Activated T-helper 1 cell treated with anti-CD3 and anti-CD28 coated beads, Interleukin-12 subunit alpha, Interleukin-12 subunit beta, Interleukin-2, Interleukin-4 antibody, amounts not matched to agents 30 ng/mL and 10 ng/mL and 1 ng/mL, durations not matched to agents 14 hours and 24 hours and 36 hours (primary cell): Measurements from ENCODE around the gene AP1M2. TPM values are rescaled to one million over a fixed set of nuclear protein-coding genes. Genes with fewer than 3 reads are reported as not detected.

Experiments
- DNase-seq: peaks from one replicate; pipeline ENCODE4 v3.0.0; 2021; ENCODE audit warnings: low spot score
- H3K27ac Mint-ChIP-seq: one replicate; pipeline ENCODE4 v1.8.0; 2021; ENCODE audit warnings: mild to moderate bottlenecking, mixed read lengths
- H3K27me3 Mint-ChIP-seq: one replicate; pipeline ENCODE4 v1.8.0; 2022; ENCODE audit warnings: mild to moderate bottlenecking, moderate library complexity, mixed read lengths; ENCODE audit not compliant: insufficient read depth
- H3K36me3 Mint-ChIP-seq: one replicate; pipeline ENCODE4 v1.8.0; 2021; ENCODE audit warnings: low read depth, mixed read lengths
- H3K4me1 Mint-ChIP-seq: one replicate; pipeline ENCODE4 v1.8.0; 2021; ENCODE audit warnings: low read depth, mixed read lengths
- H3K4me3 Mint-ChIP-seq: one replicate; pipeline ENCODE4 v1.8.0; 2021; ENCODE audit warnings: mild to moderate bottlenecking, moderate library complexity, mixed read lengths
- H3K9me3 Mint-ChIP-seq: one replicate; pipeline ENCODE4 v1.8.0; 2021; ENCODE audit warnings: mixed read lengths
- intact Hi-C: fragments of 100-400 bp; cut with micrococcal nuclease; formaldehyde crosslinking; loops from one replicate; pipeline ENCODE4 v1.15.1; 2024
- total RNA-seq: library from RNA; stranded (reverse); gene quantifications from 2 replicates; pipeline ENCODE4 v1.2.3, GENCODE V29; 2022

AP1M2 gene
- total RNA-seq, 1 donor from 2014 or later, result not detected

GRCh38 chr19:10566658-10567410, 20.3 kb downstream of the AP1M2 start:
- no peaks in the 10 kb centered on the region for H3K9me3 Mint-ChIP-seq
- H3K4me3 Mint-ChIP-seq, result peak overlapping the region; percentile 95
- peaks cover 22% of the 10 kb centered on the region for H3K36me3 Mint-ChIP-seq
- DNase-seq, result peak; percentile 65
- peaks cover 40% of the 10 kb centered on the region for H3K4me1 Mint-ChIP-seq
- intact Hi-C loops, result loop anchor here (1.0 to 5.0 kb wide), 11 partner anchors 87 to 530 kb away; partner anchors contain the start of genes CARM1, DNMT1, ICAM1 and ILF3
- no peaks in the 10 kb centered on the region for H3K27me3 Mint-ChIP-seq
- H3K27ac Mint-ChIP-seq, result peak overlapping the region; percentile 96

- no peak for DNase-seq
- H3K36me3 Mint-ChIP-seq, result peaks cover 27% of the 10 kb centered on the region
- intact Hi-C loops, result loop anchor here (1.0 to 5.0 kb wide), 11 partner anchors 88 to 531 kb away; partner anchors contain the start of genes CARM1, DNMT1, ICAM1 and ILF3
- H3K4me1 Mint-ChIP-seq, result peaks cover 45% of the 10 kb centered on the region
- H3K27ac Mint-ChIP-seq, result peak overlapping the region; percentile 96
- H3K9me3 Mint-ChIP-seq, result no peaks in the 10 kb centered on the region
- no peaks in the 10 kb centered on the region for H3K27me3 Mint-ChIP-seq
- peak overlapping the region; percentile 95 for H3K4me3 Mint-ChIP-seq
These were observed 20.8 kb downstream of the AP1M2 start for GRCh38 chr19:10566408-10566657.

- peak; percentile 100 for DNase-seq
- Mint-ChIP-seq H3K4me3 (peak within 1 kb of the TSS; percentile 95), H3K36me3 (peaks cover 31% of the 10 kb centered on the region), H3K4me1 (peaks cover 48% of the 10 kb centered on the region), H3K27ac (peak within 1 kb of the TSS; percentile 96), H3K27me3 (no peaks in the 10 kb centered on the region), H3K9me3 (no peaks in the 10 kb centered on the region)
- intact Hi-C loops, result loop anchor here (1.0 to 5.0 kb wide), 12 partner anchors 89 to 532 kb away; partner anchors contain the start of genes CARM1, DNMT1, ICAM1 and ILF3
These were observed 21.3 kb downstream of the AP1M2 start, which contains the start of gene KRI1 for GRCh38 chr19:10565567-10566407. KRI1 (minus strand) TSS chr19:10566010; CDS start chr19:10565999, 11 bp downstream.

GRCh38 chr19:10565028-10565566, 22.0 kb downstream of the AP1M2 start:
- Mint-ChIP-seq H3K4me3 (peak overlapping the region; percentile 95), H3K36me3 (peaks cover 38% of the 10 kb centered on the region), H3K4me1 (peaks cover 48% of the 10 kb centered on the region), H3K9me3 (no peaks in the 10 kb centered on the region), H3K27me3 (no peaks in the 10 kb centered on the region), H3K27ac (peak overlapping the region; percentile 96)
- no peak for DNase-seq
- intact Hi-C loops, result loop anchor here (1.0 to 5.0 kb wide), 4 partner anchors 271 to 532 kb away; partner anchors contain the start of genes DNMT1, ICAM1 and TMED1

GRCh38 chr19:10562609-10563008, 24.5 kb downstream of the AP1M2 start:
- Mint-ChIP-seq H3K4me1 (peaks cover 39% of the 10 kb centered on the region), H3K9me3 (no peaks in the 10 kb centered on the region), H3K27me3 (no peaks in the 10 kb centered on the region), H3K36me3 (peaks cover 48% of the 10 kb centered on the region), H3K4me3 (no peak overlapping the region), H3K27ac (no peak overlapping the region)
- DNase-seq, result no peak
- intact Hi-C loops, result no loop called here

- Mint-ChIP-seq H3K4me1 (peaks cover 31% of the 10 kb centered on the region), H3K27ac (no peak overlapping the region), H3K4me3 (no peak overlapping the region), H3K36me3 (peaks cover 45% of the 10 kb centered on the region), H3K27me3 (no peaks in the 10 kb centered on the region), H3K9me3 (no peaks in the 10 kb centered on the region)
- intact Hi-C loops, result no loop called here
- DNase-seq, result no peak
These were observed 27.0 kb downstream of the AP1M2 start for GRCh38 chr19:10560154-10560553.

- Mint-ChIP-seq H3K27ac (no peak overlapping the region), H3K4me1 (peaks cover 46% of the 10 kb centered on the region), H3K9me3 (no peaks in the 10 kb centered on the region), H3K4me3 (no peak overlapping the region), H3K36me3 (peaks cover 54% of the 10 kb centered on the region), H3K27me3 (no peaks in the 10 kb centered on the region)
- no peak for DNase-seq
- intact Hi-C loops, result no loop called here
These were observed 29.4 kb downstream of the AP1M2 start for GRCh38 chr19:10557603-10558197.

GRCh38 chr19:10555610-10555973, 31.5 kb downstream of the AP1M2 start:
- DNase-seq, result no peak
- peaks cover 41% of the 10 kb centered on the region for H3K4me1 Mint-ChIP-seq
- peaks cover 52% of the 10 kb centered on the region for H3K36me3 Mint-ChIP-seq
- no peaks in the 10 kb centered on the region for H3K27me3 Mint-ChIP-seq
- H3K27ac Mint-ChIP-seq, result peak overlapping the region; percentile 68
- H3K4me3 Mint-ChIP-seq, result no peak overlapping the region
- intact Hi-C loops, result no loop called here
- no peaks in the 10 kb centered on the region for H3K9me3 Mint-ChIP-seq

- intact Hi-C loops, result loop anchor here (1.0 to 5.0 kb wide), 2 partner anchors 9 to 73 kb away; no protein-coding TSS in a partner anchor
- DNase-seq, result no peak
- H3K36me3 Mint-ChIP-seq, result peaks cover 50% of the 10 kb centered on the region
These were observed 32.1 kb downstream of the AP1M2 start for GRCh38 chr19:10554760-10555609.

GRCh38 chr19:10553943-10554381, 33.1 kb downstream of the AP1M2 start:
- intact Hi-C loops, result loop anchor here (1.0 to 5.0 kb wide), 2 partner anchors 10 to 72 kb away; no protein-coding TSS in a partner anchor

More at GRCh38 chr19:10554760-10555609, 32.1 kb downstream of the AP1M2 start:
- Mint-ChIP-seq H3K27me3 (no peaks in the 10 kb centered on the region), H3K4me1 (peaks cover 41% of the 10 kb centered on the region), H3K4me3 (peak overlapping the region; percentile 64), H3K27ac (peak overlapping the region; percentile 92), H3K9me3 (no peaks in the 10 kb centered on the region)

GRCh38 chr19:10553087-10553667, 33.9 kb downstream of the AP1M2 start:
- peaks cover 53% of the 10 kb centered on the region for H3K36me3 Mint-ChIP-seq
- H3K4me3 Mint-ChIP-seq, result peak overlapping the region; percentile 64
- intact Hi-C loops, result loop anchor here (5.0 kb wide), 1 partner anchor 71 kb away; no protein-coding TSS in a partner anchor
- H3K9me3 Mint-ChIP-seq, result no peaks in the 10 kb centered on the region
- no peak for DNase-seq
- no peaks in the 10 kb centered on the region for H3K27me3 Mint-ChIP-seq
- H3K27ac Mint-ChIP-seq, result peak overlapping the region; percentile 92
- H3K4me1 Mint-ChIP-seq, result peaks cover 39% of the 10 kb centered on the region

More at GRCh38 chr19:10553943-10554381, 33.1 kb downstream of the AP1M2 start:
- H3K27me3 Mint-ChIP-seq, result no peaks in the 10 kb centered on the region
- H3K4me3 Mint-ChIP-seq, result peak overlapping the region; percentile 64
- H3K9me3 Mint-ChIP-seq, result no peaks in the 10 kb centered on the region
- peak overlapping the region; percentile 92 for H3K27ac Mint-ChIP-seq
- peak; percentile 65 for DNase-seq
- peaks cover 41% of the 10 kb centered on the region for H3K4me1 Mint-ChIP-seq
- peaks cover 50% of the 10 kb centered on the region for H3K36me3 Mint-ChIP-seq
